GM12874 (cell line): Measurements from ENCODE around the gene TSPOAP1.

Experiments
- CTCF ChIP-seq: IDR thresholded peaks from 2 replicates; pipeline ENCODE4 v1.5.1; 2011; ENCODE audit warnings: low read depth, mild to moderate bottlenecking, control low read depth, low read length, moderate library complexity; ENCODE audit not compliant: insufficient read depth

TSPOAP1 gene

GRCh38 chr17:58343131-58343530 is 14.5 kb upstream of the TSPOAP1 start:
- TF ChIP-seq CTCF: no peak

DNA sequence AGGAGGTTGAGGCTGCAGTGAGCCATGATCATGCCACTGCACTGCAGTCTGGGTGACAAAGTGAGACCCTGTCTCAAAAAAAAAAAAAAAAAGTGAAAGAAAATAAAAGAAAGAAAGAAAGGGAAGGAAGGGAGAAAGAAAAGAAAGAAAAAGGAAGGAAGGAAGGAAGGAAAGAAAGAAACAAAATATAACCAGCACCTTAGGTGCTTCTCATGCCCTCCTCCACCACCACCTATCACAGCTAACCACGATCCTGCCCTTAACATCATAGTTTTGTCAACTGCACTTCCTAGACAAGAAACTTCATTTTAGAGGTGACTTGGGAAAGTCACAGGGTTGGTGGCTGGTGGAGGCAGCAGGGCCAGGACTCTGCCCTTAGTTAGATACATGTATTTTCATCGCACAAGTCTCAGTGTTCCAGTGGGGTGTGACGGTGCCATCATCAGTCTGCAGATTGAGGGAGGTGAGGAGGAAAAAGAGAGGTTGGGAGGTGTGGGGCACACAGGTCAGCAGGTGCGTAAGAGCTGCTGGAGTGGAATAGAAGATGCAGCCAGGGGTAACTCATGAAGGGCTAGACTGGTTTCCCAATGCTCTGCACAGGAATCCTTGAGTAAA is 13.4 kb upstream of the TSPOAP1 start:
- no peak for TF ChIP-seq CTCF

GRCh38 chr17:58340405-58340876 is 11.8 kb upstream of the TSPOAP1 start:
- TF ChIP-seq CTCF: no peak

GRCh38 chr17:58339755-58340404 is 11.3 kb upstream of the TSPOAP1 start:
- no peak for TF ChIP-seq CTCF

- no peak for TF ChIP-seq CTCF
Observed at GRCh38 chr17:58338841-58339754, 10.5 kb upstream of the TSPOAP1 start.

DNA sequence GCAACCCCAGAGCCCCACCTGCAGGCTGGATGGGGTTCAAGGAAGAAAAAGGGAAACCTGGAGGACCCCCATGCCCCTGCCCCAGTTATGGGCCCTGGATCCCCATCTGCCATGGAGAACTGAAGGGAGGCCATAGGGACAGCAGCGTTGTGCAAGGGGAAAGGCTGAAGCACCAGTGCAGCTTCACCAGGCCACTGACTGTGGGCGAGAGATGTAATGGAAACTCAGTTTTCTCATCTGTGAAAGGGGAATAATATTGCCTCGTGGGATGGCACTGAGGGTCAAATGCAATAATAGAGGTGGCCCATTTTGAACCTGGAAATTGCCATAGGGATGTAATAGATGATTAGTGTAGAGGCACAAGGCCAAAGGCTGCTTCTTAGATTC is 9.9 kb upstream of the TSPOAP1 start:
- peak; percentile 45; the same call in 1 of the 2 replicates for TF ChIP-seq CTCF
